DND-41 (cell line): ENCODE measurements around the gene ARHGAP6.

Experiments used
- EZH2 ChIP-seq: IDR thresholded peaks from 3 replicates; pipeline ENCODE4 v1.6.1; 2012; ENCODE audit warnings: borderline replicate concordance, low read depth, mild to moderate bottlenecking, moderate library complexity, low read length, inconsistent platforms; ENCODE audit not compliant: severe bottlenecking
- TF ChIP-seq, protein P1 (sequence below): IDR thresholded peaks from 2 replicates; pipeline ENCODE4 v1.5.1; 2012; ENCODE audit warnings: borderline replicate concordance, low read length, moderate library complexity, mild to moderate bottlenecking; ENCODE audit not compliant: poor library complexity, severe bottlenecking; ENCODE audit errors: extremely low read depth

DNA sequence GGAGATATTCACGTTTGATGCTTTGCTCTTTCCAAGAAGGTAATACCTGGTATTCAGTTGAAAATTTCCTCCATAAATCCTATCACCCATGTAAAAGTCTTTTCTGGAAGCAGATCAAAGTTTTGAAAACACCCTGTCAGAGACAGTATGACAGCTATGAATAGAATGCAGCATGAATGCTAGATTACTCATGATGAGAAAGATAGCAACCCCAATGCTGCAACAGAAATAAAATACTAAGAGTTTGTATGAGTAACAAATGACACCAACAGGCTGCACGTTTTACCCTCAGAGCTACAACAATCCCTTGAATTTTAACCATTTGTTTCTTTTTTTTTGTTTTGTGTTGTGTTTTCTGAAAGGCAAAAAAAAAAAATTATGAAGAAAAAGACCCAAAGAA lies 108.6 kb downstream of the ARHGAP6 start:
- TF ChIP-seq, protein P1, sequence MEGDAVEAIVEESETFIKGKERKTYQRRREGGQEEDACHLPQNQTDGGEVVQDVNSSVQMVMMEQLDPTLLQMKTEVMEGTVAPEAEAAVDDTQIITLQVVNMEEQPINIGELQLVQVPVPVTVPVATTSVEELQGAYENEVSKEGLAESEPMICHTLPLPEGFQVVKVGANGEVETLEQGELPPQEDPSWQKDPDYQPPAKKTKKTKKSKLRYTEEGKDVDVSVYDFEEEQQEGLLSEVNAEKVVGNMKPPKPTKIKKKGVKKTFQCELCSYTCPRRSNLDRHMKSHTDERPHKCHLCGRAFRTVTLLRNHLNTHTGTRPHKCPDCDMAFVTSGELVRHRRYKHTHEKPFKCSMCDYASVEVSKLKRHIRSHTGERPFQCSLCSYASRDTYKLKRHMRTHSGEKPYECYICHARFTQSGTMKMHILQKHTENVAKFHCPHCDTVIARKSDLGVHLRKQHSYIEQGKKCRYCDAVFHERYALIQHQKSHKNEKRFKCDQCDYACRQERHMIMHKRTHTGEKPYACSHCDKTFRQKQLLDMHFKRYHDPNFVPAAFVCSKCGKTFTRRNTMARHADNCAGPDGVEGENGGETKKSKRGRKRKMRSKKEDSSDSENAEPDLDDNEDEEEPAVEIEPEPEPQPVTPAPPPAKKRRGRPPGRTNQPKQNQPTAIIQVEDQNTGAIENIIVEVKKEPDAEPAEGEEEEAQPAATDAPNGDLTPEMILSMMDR = no peak
- TF ChIP-seq EZH2 = no peak
